ENCODE measurements around the gene CRYBA2. TPM values are rescaled to one million over a fixed set of nuclear protein-coding genes. Genes with fewer than 3 reads are reported as not detected.

The CRYBA2 gene
- total and polyA plus RNA-seq, 2 of the 8 experiments (the other 6 are each of a cell fraction or from before 2014, with no cell fraction given): not detected

GRCh38 chr2:218988650-218989049 is 4.6 kb downstream of the CRYBA2 start:
- no peak overlapping the region for H3K27ac ChIP-seq (ENCODE audit: low read depth, low read length)
- H3K23ac ChIP-seq (ENCODE audit: insufficient read length): no peak overlapping the region
- no peak overlapping the region for H2AK5ac ChIP-seq (ENCODE audit: low read depth, low read length)
- TF ChIP-seq SUZ12 (IDR thresholded peaks at IDR 0.05; ENCODE audit: low read length) (peak; percentile 55; the same call in 1 of the 2 replicates), TEAD4 (IDR thresholded peaks at IDR 0.05; ENCODE audit: low read depth, low read length) (no peak), EZH2 (IDR thresholded peaks at IDR 0.05; ENCODE audit: low read depth, low read length, severe bottlenecking) (peak; percentile 50)
- H3K4ac ChIP-seq (replicated peaks; ENCODE audit: insufficient read length, low read depth, low read length): no peak overlapping the region
- H3K9me3 ChIP-seq (ENCODE audit: insufficient read depth in 2 of 2, low read depth in 1 of 2, low read length in 1 of 2): no peaks in the 10 kb centered on the region
- peaks cover 3% of the 10 kb centered on the region; the same call in 1 of the 2 replicates for H3K23me2 ChIP-seq (ENCODE audit: low read depth, low read length)
- H3K79me2 ChIP-seq (ENCODE audit: control insufficient read depth in 1 of 2, insufficient read depth in 2 of 2, low read length in 2 of 2): no peaks in the 10 kb centered on the region
- DNase-seq (ENCODE audit: low read depth in 1 of 2, low spot score in 2 of 2) (no peak), FAIRE-seq (no peak)
- H3K14ac ChIP-seq (ENCODE audit: insufficient read length): no peak overlapping the region
- H2AFZ ChIP-seq (ENCODE audit: low read length): no peak overlapping the region
- no peak overlapping the region for H2BK20ac ChIP-seq (ENCODE audit: low read length)
- 67% methylated on average over 2 of the region's 2 CpGs; no CpG with 5 or more reads in 1 of the 2 experiments for WGBS, 2 experiments (ENCODE audit: extremely low coverage in 1 of 2, insufficient coverage in 1 of 2, insufficient read length in 1 of 2, insufficient replicate concordance in 2 of 2, low coverage in 1 of 2, low lambda C conversion rate in 2 of 2, missing lambda C conversion rate in 1 of 2)
- peaks cover 97 to 100% (median 99%) of the 10 kb centered on the region in 4 experiments for H3K27me3 ChIP-seq (replicated peaks in 1 of 4; ENCODE audit: control insufficient read depth in 3 of 4, extremely low read depth in 1 of 4, insufficient read depth in 3 of 4, low read length in 3 of 4)
- no peak overlapping the region for H4K5ac ChIP-seq (ENCODE audit: insufficient read length, low read depth, low read length)
- no peak overlapping the region for H4K8ac ChIP-seq (ENCODE audit: extremely low read depth, insufficient read depth, low read length)
- H3K9ac ChIP-seq (replicated peaks in 1 of 4; ENCODE audit: extremely low read depth in 1 of 4, low read depth in 3 of 4, low read length in 3 of 4): no peak overlapping the region
- H4K91ac ChIP-seq (replicated peaks; ENCODE audit: insufficient read length, low read length): no peak overlapping the region
- H2BK5ac ChIP-seq (ENCODE audit: low read depth, low read length): no peak overlapping the region
- no peak overlapping the region for H2BK15ac ChIP-seq (ENCODE audit: low read length)
- peaks cover 0 to 6% (median 0%) of the 10 kb centered on the region in 4 experiments; a peak in 1 of 8 replicates for H3K36me3 ChIP-seq (ENCODE audit: control insufficient read depth in 2 of 4, insufficient read depth in 4 of 4, low read length in 3 of 4)
- ChIA-PET CTCF (ENCODE audit: partially characterized antibody) (interaction anchor here (0.6 to 19.5 kb wide), 8 partner anchors 10 to 113 kb away, joined by 3 to 284 read pairs (median 5); partner anchors contain the start of gene FEV), POLR2A (ENCODE audit: partially characterized antibody) (interaction anchor here (1.4 kb wide), 1 partner anchor 10 kb away, joined by 4 read pairs; no protein-coding TSS in a partner anchor)
- peaks cover 0 to 19% (median 11%) of the 10 kb centered on the region in 4 experiments; a peak in 5 of 7 replicates for H3K4me1 ChIP-seq (replicated peaks in 1 of 4; ENCODE audit: control insufficient read depth in 3 of 4, insufficient read depth in 4 of 4, low read length in 3 of 4)
- H2BK120ac ChIP-seq (replicated peaks; ENCODE audit: low read depth, low read length): no peak overlapping the region
- H3K4me3 ChIP-seq (ENCODE audit: extremely low read depth in 1 of 4, insufficient read depth in 2 of 4, low read depth in 3 of 4, low read length in 4 of 4): no peak overlapping the region
- H4K20me1 ChIP-seq (replicated peaks in 1 of 2; ENCODE audit: control insufficient read depth in 1 of 2, insufficient read depth in 2 of 2, low read length in 2 of 2): peaks cover 25 to 40% of the 10 kb centered on the region in 2 experiments
- H3K18ac ChIP-seq (ENCODE audit: extremely low read depth, low read length): no peak overlapping the region
- no peaks in the 10 kb centered on the region for H3K79me1 ChIP-seq (ENCODE audit: low read depth, low read length)
- no peak overlapping the region for H3K4me2 ChIP-seq (ENCODE audit: insufficient read depth in 1 of 2, low read depth in 2 of 2, low read length in 2 of 2)
- H3K56ac ChIP-seq (replicated peaks; ENCODE audit: insufficient read length, low read depth, low read length): no peak overlapping the region
- H2BK12ac ChIP-seq (ENCODE audit: low read depth, low read length): no peak overlapping the region
